GM12865 (cell line): Measurements from ENCODE around the gene TEX44.
A peak's percentile ranks its signal among the peaks of the same experiment; 100 is the strongest.
"Not testable (repeated sequence)": the region's sequence is repeated elsewhere in the genome, so short reads cannot be mapped to it uniquely, and the experiment has no call there.

Experiments used
- DNase-seq: peaks from one replicate; pipeline ENCODE4 v3.0.0; 2010; ENCODE audit warnings: low read depth
- H3K4me3 ChIP-seq: 2 replicates; pipeline ENCODE4 v1.5.1; 2011; ENCODE audit warnings: mild to moderate bottlenecking, low read depth, low read length, control low read depth
- CTCF ChIP-seq: IDR thresholded peaks from 2 replicates; pipeline ENCODE4 v1.5.1; 2011; ENCODE audit warnings: low read length, control low read depth, low read depth, inconsistent platforms; ENCODE audit not compliant: insufficient read depth; ENCODE audit errors: missing control alignments

Gene TEX44

GRCh38 chr2:231552752-231553151 is 39.9 kb upstream of the TEX44 start:
- no peak for DNase-seq
- no peak for TF ChIP-seq CTCF
- no peak overlapping the region for H3K4me3 ChIP-seq

GRCh38 chr2:231554327-231554726 is 38.3 kb upstream of the TEX44 start:
- H3K4me3 ChIP-seq = peak overlapping the region; percentile 12
- no peak for TF ChIP-seq CTCF
- DNase-seq = no peak

- no peak for TF ChIP-seq CTCF
- peak overlapping the region; percentile 12 for H3K4me3 ChIP-seq
- peak; percentile 32 for DNase-seq
These were observed 37.7 kb upstream of the TEX44 start for GRCh38 chr2:231554748-231555545.

GRCh38 chr2:231556496-231556895 is 36.2 kb upstream of the TEX44 start:
- H3K4me3 ChIP-seq, DNase-seq: not testable (repeated sequence)

- no peak for TF ChIP-seq CTCF
- DNase-seq = no peak
These were observed 35.7 kb upstream of the TEX44 start for GRCh38 chr2:231556981-231557380.

GRCh38 chr2:231557571-231558217 is 35.0 kb upstream of the TEX44 start:
- DNase-seq = peak; percentile 94
- peak; percentile 71 for TF ChIP-seq CTCF
- no peak overlapping the region for H3K4me3 ChIP-seq

More at GRCh38 chr2:231556981-231557380, 35.7 kb upstream of the TEX44 start:
- H3K4me3 ChIP-seq = no peak overlapping the region

GRCh38 chr2:231563378-231563961 is 29.2 kb upstream of the TEX44 start:
- TF ChIP-seq CTCF = peak; percentile 84
- peak; percentile 78 for DNase-seq
- no peak overlapping the region for H3K4me3 ChIP-seq
